GM19372 (cell line): Measurements from ENCODE around the gene FBN1.

Experiments used
- ATAC-seq: cut with Tn5 transposase; IDR thresholded peaks from one replicate; pipeline ENCODE4 v1.9.1; 2021; ENCODE audit warnings: mild to moderate bottlenecking, low read depth, moderate library complexity; ENCODE audit not compliant: unreplicated experiment

Gene FBN1

GRCh38 chr15:48477795-48478360 lies 167.6 kb downstream of the FBN1 start:
- ATAC-seq = no peak

DNA sequence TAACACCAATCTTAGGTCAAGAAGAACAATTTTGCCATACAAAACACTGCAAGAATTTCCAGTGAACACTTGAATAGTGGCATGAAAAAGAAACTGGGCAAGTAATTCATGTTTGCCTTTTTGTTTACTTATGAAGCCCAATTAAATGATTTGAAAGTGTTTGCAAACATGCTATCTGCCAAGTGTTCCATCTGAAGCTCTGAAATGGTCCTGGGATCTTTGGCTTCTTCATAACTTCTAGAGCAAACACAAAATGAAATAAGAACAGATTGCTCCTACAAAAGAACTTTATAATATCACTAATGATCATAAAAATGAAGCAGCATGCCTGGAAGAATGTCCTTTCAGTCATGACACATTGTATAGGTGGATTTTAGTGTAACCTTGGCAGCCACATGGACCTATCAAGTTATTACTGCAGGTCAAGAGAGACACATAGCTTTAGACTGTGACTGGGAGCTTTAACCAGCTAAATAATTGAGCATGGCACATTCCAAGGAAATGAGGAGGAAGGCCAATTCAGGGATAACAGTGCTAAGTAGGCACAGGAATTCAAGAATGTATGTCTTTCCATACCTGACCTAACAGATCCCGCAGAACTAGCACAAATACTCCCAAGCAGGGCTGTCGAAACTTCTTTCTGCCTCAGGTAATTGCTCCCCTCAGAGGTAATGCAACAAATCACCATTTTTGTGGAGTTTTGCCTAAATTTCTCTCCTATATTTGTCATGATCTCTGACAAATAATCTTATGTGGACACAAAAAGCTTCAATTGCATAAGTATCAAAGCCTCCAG lies 169.7 kb downstream of the FBN1 start:
- no peak for ATAC-seq

DNA sequence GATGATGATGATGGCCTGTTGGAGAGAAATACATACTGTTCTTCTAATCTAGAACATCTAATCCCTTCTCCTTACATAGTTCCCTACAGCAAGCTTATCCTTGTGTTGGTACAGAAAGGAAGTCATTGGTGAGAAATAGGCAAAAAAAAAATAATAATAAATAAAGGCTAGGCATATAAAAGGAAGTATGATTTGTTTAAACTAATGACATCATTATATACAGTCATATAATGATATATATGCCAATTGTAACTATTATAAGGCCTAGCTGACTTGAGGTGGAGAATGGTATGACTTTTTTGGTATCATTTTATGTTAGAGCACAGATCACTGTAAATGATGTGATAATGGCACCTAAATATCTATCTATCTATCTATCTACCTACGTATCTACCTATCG lies 171.8 kb downstream of the FBN1 start:
- ATAC-seq = no peak

GRCh38 chr15:48472756-48473155 lies 172.8 kb downstream of the FBN1 start:
- ATAC-seq = no peak

- no peak for ATAC-seq
Measured at GRCh38 chr15:48471073-48471472, 174.4 kb downstream of the FBN1 start.

GRCh38 chr15:48470096-48470495 lies 175.4 kb downstream of the FBN1 start:
- no peak for ATAC-seq

DNA sequence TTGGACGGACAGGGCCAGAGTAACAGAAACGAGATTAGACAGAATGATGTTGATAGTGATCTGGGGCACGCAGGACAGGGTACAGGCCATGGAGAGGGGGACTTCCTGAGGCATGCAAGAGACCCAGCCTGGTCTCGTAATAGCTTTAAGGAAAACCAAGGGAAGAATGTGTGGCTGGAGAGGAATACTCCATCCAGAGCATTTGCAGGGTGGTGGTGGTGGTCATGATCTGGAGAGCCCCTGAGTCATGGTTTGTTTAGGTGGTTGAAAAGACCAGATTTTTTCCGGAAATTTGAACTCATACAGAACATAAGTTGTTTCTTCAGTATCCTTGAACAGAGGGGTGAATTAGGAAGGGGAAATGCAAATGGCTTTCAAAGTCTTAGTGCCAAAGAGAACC lies 175.8 kb downstream of the FBN1 start:
- ATAC-seq = no peak

- ATAC-seq = no peak
Measured at GRCh38 chr15:48469271-48469670, 176.2 kb downstream of the FBN1 start.

DNA sequence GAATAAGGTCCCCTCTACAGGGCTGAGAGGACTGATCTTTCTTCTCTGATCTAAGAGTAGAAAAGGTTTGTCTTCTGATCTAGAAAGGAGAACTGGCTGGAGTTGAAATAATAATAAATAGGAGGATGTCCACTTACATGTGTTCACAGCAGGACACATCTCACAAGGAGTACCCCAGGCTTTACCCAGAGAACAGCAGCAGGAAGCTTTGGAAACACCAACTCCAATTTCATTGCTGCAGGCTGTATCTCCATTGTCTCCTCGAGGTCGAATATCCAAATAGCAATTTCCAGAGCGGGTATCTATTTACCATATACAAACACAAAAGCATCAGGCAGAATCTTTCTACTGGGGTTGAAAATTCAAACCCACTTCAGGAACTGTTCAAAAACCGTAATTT lies 177.7 kb downstream of the FBN1 start:
- no peak for ATAC-seq

GRCh38 chr15:48466820-48467219 lies 178.7 kb downstream of the FBN1 start:
- no peak for ATAC-seq

- no peak for ATAC-seq
Measured at GRCh38 chr15:48466079-48466478, 179.4 kb downstream of the FBN1 start.

DNA sequence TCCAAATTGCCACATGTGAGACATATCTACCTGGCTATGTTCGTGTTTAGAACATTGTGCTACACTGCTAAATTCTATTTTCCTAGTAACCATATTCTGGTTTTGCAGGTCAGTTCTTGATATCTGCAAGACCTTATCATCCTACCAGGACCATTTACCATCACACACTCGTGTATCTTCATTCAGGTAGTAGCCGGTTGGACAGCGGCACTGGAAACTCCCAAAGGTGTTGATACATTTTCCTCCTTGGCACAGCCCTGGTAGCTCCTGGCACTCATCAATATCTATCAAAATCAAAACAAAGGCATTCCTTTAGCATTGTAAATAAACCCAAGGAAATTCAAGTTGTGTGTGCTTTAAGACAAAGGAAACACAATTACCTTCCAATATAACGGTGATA lies 180.1 kb downstream of the FBN1 start:
- no peak for ATAC-seq

- ATAC-seq = no peak
Measured at GRCh38 chr15:48463366-48463880, 182.1 kb downstream of the FBN1 start.

GRCh38 chr15:48462688-48463087 lies 182.8 kb downstream of the FBN1 start:
- ATAC-seq = no peak

DNA sequence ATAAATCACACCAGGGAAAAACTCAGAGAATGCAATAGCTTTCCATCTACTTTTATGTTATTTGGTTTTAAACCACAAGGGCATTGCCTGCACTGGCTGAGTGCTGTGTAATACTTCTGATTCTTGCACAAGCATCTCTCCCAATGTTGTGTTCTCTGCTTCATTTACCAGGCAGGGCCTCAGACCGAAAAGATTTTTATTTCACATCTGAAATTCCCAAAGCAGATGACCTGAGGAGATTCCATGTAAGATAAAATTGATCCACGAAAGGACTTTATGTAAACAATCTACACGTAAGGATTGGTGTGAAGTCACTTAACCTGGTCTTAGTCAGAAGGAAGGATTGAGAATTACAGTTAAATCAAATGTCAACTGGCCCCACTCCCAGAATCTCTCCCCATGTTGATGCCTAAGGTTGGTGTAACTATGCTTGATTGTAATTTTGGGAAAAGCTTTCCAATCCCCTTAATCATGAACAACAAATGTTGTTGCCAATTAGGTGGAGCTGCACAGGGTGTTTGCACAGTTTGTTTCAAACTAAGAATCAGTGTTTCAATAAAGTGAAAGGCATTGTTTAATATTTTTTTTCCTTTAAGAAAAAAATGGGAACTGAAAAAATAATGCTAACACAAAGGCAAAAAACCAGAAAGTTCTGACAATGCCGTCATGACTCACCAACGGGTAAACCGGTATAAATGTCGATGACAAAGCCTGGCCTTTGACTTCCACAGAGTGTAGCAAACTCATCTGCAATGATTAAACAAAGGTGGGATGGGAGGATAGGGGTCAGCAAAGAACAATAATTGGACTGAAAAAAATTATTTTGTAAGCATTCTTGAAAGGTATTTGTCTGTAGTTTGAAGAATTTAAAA lies 185.7 kb downstream of the FBN1 start:
- no peak for ATAC-seq

DNA sequence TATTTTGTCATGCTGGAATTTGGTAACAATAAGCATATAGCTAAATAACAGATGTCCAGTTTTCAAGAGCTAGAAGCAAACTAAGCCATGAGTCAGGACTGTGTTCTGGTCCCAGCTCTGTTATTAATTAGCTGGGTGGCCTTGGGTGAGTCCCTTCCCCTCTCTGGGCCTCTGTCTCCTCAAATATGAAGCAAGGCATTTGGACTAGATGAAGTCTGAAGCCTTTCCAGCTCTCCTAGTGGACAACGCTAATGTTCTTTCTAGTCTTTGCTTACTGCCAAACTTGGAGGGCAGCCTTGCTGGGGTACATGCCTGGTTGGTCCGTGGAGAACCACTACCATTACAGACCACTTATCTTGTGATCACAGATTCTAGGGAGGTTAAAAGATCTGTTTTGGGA lies 186.6 kb downstream of the FBN1 start:
- ATAC-seq = no peak

GRCh38 chr15:48456134-48456533 lies 189.4 kb downstream of the FBN1 start:
- no peak for ATAC-seq

GRCh38 chr15:48451736-48452135 lies 193.8 kb downstream of the FBN1 start:
- ATAC-seq = no peak

- no peak for ATAC-seq
Measured at GRCh38 chr15:48451241-48451640, 194.3 kb downstream of the FBN1 start.

GRCh38 chr15:48449734-48450133 lies 195.8 kb downstream of the FBN1 start:
- ATAC-seq = no peak

DNA sequence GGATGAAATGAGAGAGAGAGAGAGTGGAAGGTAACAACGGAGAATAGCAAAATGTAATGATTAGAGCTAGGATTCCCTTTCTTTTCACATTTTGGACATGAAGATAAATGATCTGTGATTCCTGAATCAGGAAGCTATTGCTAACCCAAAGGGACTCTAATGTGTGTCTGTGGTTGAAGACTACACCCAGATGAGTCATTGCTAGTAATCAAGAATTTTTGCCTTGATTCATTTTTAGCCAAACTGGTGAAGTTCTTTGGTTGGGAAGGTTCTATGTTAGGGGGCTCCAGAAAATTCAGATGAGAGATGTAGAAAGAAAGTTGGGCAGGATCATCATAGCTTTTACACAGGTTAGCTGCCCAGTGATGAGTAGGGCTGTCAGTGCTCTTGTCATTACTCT lies 197.9 kb downstream of the FBN1 start:
- ATAC-seq = no peak
